Keratinocyte (primary cell): Measurements from ENCODE around the gene SUN2. TPM values are rescaled to one million over a fixed set of nuclear protein-coding genes. Genes with fewer than 3 reads are reported as not detected.

Experiments used
- DNase-seq: peaks from one replicate; pipeline ENCODE4 v3.0.0-alpha.2; 2011; ENCODE audit warnings: low read depth, missing footprints, low spot score
- FAIRE-seq: peaks from 2 replicates; lab custom pipeline; 2011; peaks lifted over from hg19 to GRCh38; lab: Jason Lieb, UNC
- H2AFZ ChIP-seq: 2 replicates; pipeline ENCODE4 v1.6.0; 2012; ENCODE audit warnings: low read length, control low read depth, inconsistent platforms; ENCODE audit not compliant: control insufficient read depth
- H3K27ac ChIP-seq: 2 replicates; pipeline ENCODE4 v1.5.1; 2011; ENCODE audit warnings: low read length; ENCODE audit not compliant: control insufficient read depth, insufficient read depth
- H3K27me3 ChIP-seq: 3 replicates; pipeline ENCODE4 v1.6.0; 2011; ENCODE audit warnings: low read length; ENCODE audit not compliant: control insufficient read depth, insufficient read depth; ENCODE audit errors: extremely low read depth
- H3K36me3 ChIP-seq, 2 experiments: 2 replicates in 1 of 2; 3 replicates in 1 of 2; pipeline ENCODE4 v1.5.1; 2011; ENCODE audit warnings: low read length in 2 of 2, mild to moderate bottlenecking in 1 of 2; ENCODE audit not compliant: control insufficient read depth in 2 of 2, insufficient read depth in 2 of 2; ENCODE audit errors: extremely low read depth in 1 of 2
- H3K4me1 ChIP-seq: 3 replicates; pipeline ENCODE4 v1.5.1; 2011; ENCODE audit warnings: low read length; ENCODE audit not compliant: control insufficient read depth, insufficient read depth; ENCODE audit errors: extremely low read depth
- H3K4me2 ChIP-seq: 3 replicates; pipeline ENCODE4 v1.6.0; 2011; ENCODE audit warnings: low read depth, low read length; ENCODE audit not compliant: control insufficient read depth, insufficient read depth; ENCODE audit errors: extremely low read depth
- H3K4me3 ChIP-seq, 3 experiments: fragments of 200-600 bp in 1 of 3; sonication (generic) in 1 of 3; 2 replicates in 2 of 3; 3 replicates in 1 of 3; pipeline ENCODE4 v1.5.1; 2011 to 2016; ENCODE audit warnings: low read length in 3 of 3, mild to moderate bottlenecking in 3 of 3, control low read depth in 2 of 3, inconsistent platforms in 1 of 3, low read depth in 1 of 3, mixed read lengths in 1 of 3, mixed run types in 1 of 3, moderate library complexity in 1 of 3; ENCODE audit not compliant: control insufficient read depth in 2 of 3, insufficient read depth in 2 of 3; ENCODE audit errors: extremely low read depth in 1 of 3
- H3K79me2 ChIP-seq: 2 replicates; pipeline ENCODE4 v1.6.0; 2012; ENCODE audit warnings: low read length; ENCODE audit not compliant: control insufficient read depth, insufficient read depth
- H3K9ac ChIP-seq: 3 replicates; pipeline ENCODE4 v1.6.0; 2011; ENCODE audit warnings: low read length; ENCODE audit not compliant: control insufficient read depth, insufficient read depth; ENCODE audit errors: extremely low read depth
- H3K9me1 ChIP-seq: 3 replicates; pipeline ENCODE4 v1.6.0; 2011; ENCODE audit warnings: low read length; ENCODE audit not compliant: control insufficient read depth, insufficient read depth; ENCODE audit errors: extremely low read depth
- H3K9me3 ChIP-seq: 2 replicates; pipeline ENCODE4 v1.5.1; 2012; ENCODE audit warnings: low read depth, low read length; ENCODE audit not compliant: control insufficient read depth
- H4K20me1 ChIP-seq: 3 replicates; pipeline ENCODE4 v1.6.0; 2011; ENCODE audit warnings: low read length; ENCODE audit not compliant: control insufficient read depth, insufficient read depth; ENCODE audit errors: extremely low read depth
- CTCF ChIP-seq, 3 experiments: IDR thresholded peaks in 1 of 3; conservative IDR thresholded peaks in 1 of 3; optimal IDR thresholded peaks in 1 of 3; 2 replicates in 2 of 3; 3 replicates in 1 of 3; pipeline versions ENCODE3 to v1.5.1; 2011; ENCODE audit warnings: low read length in 3 of 3, mild to moderate bottlenecking in 3 of 3, moderate library complexity in 2 of 3, control low read depth in 1 of 3, inconsistent platforms in 1 of 3; ENCODE audit not compliant: insufficient read depth in 2 of 3; ENCODE audit errors: extremely low read depth in 1 of 3
- EZH2 ChIP-seq: IDR thresholded peaks from one replicate; pipeline ENCODE4 v1.6.1; 2012; ENCODE audit warnings: inconsistent platforms, mild to moderate bottlenecking, low read length, moderate library complexity
- dilution Hi-C: fragments of 300-500 bp; cut with MboI; formaldehyde crosslinking; loops from one replicate; pipeline ENCODE4 v1.7.0; 2020; ENCODE audit warnings: low sequenced_read_pairs; ENCODE audit not compliant: extremely low pct_ligation_motif_present
- polyA plus RNA-seq, 5 experiments: library from polyadenylated mRNA; depleted of rRNA in 3 of 5; stranded (reverse) in 3 of 5; stranded (forward) in 1 of 5; unstranded in 1 of 5; fragments of >200 nt; gene quantifications; 1 replicate in 1 of 5; 2 replicates in 3 of 5; 3 replicates in 1 of 5; pipeline versions ENCODE4 v1.2.1 to v1.2.3, GENCODE V29; 2011 to 2012; ENCODE audit warnings: missing spikeins in 2 of 5, low read depth in 1 of 5, low replicate concordance in 1 of 5

Gene SUN2
- polyA plus RNA-seq, 1 donor (not counting 4 experiments of a cell fraction or from before 2014, with no cell fraction given), result 15.9 TPM

- H3K9me3 ChIP-seq, result no peaks in the 10 kb centered on the region
- TF ChIP-seq EZH2 (no peak), CTCF (optimal IDR thresholded peaks at IDR 0.05 in 1 of 3, IDR thresholded peaks at IDR 0.05 in 1 of 3, conservative IDR thresholded peaks at IDR 0.05 in 1 of 3; ENCODE audit: extremely low read depth in 1 of 3, insufficient read depth in 2 of 3, low read length in 3 of 3) (no peak)
- no peak overlapping the region for H2AFZ ChIP-seq
- no peak overlapping the region for H3K27ac ChIP-seq
- dilution Hi-C loops, result no loop called here
- H3K27me3 ChIP-seq, result no peaks in the 10 kb centered on the region
- H3K9me1 ChIP-seq, result peaks cover 14% of the 10 kb centered on the region
- peaks cover 15% of the 10 kb centered on the region for H4K20me1 ChIP-seq
- H3K4me2 ChIP-seq, result no peak overlapping the region
- no peak overlapping the region for H3K4me3 ChIP-seq
- H3K4me1 ChIP-seq, result peaks cover 8% of the 10 kb centered on the region
- H3K36me3 ChIP-seq, result peaks cover 7 to 31% of the 10 kb centered on the region in 2 experiments
- FAIRE-seq (no peak), DNase-seq (no peak)
- no peak overlapping the region for H3K9ac ChIP-seq
- H3K79me2 ChIP-seq, result peaks cover 80% of the 10 kb centered on the region
Measured at GRCh38 chr22:38712486-38713207, 43.2 kb downstream of the SUN2 start.

- Histone ChIP-seq H3K4me1 (peaks cover 16% of the 10 kb centered on the region), H3K9ac (no peak overlapping the region)
Measured at GRCh38 chr22:38710866-38711265, 44.9 kb downstream of the SUN2 start.

More at GRCh38 chr22:38710866-38711265, 44.9 kb downstream of the SUN2 start:
- no peak for TF ChIP-seq CTCF (optimal IDR thresholded peaks at IDR 0.05 in 1 of 3, IDR thresholded peaks at IDR 0.05 in 1 of 3, conservative IDR thresholded peaks at IDR 0.05 in 1 of 3; ENCODE audit: extremely low read depth in 1 of 3, insufficient read depth in 2 of 3, low read length in 3 of 3)
- TF ChIP-seq EZH2, result no peak
- Histone ChIP-seq H3K9me3 (no peaks in the 10 kb centered on the region), H3K4me2 (no peak overlapping the region), H3K9me1 (peaks cover 14% of the 10 kb centered on the region), H3K4me3 (no peak overlapping the region), H3K79me2 (peaks cover 95% of the 10 kb centered on the region), H3K36me3 (peaks cover 4 to 24% of the 10 kb centered on the region in 2 experiments), H2AFZ (no peak overlapping the region), H3K27me3 (no peaks in the 10 kb centered on the region), H4K20me1 (peaks cover 15% of the 10 kb centered on the region), H3K27ac (no peak overlapping the region)
- dilution Hi-C loops, result no loop called here
- no peak for FAIRE-seq
- no peak for DNase-seq
